Common myeloid progenitor, CD34-positive (primary cell): ENCODE measurements around the gene FAM47E.

Experiments
- CTCF ChIA-PET: fragments of 350-600 bp; sonication (Branson Sonifier 250); formaldehyde crosslinking; loops from one replicate; lab custom pipeline; 2021; ENCODE audit warnings: antibody characterized with exemption; lab: Charles Lee
- POLR2A ChIA-PET: fragments of 350-600 bp; sonication (Branson Sonifier 250); formaldehyde crosslinking; loops from one replicate; lab custom pipeline; 2021; ENCODE audit warnings: antibody characterized with exemption; lab: Charles Lee
- DNase-seq, 3 donors: peaks; one replicate each; pipeline versions ENCODE4 v3.0.0 to v3.0.0-alpha.2; 2013
- H3K27ac ChIP-seq, 2 experiments: 1 replicate in 1 of 2; 2 replicates in 1 of 2; pipeline ENCODE4 v1.7.0; 2013; ENCODE audit warnings: inconsistent platforms in 2 of 2, low read length in 2 of 2, mild to moderate bottlenecking in 2 of 2, low read depth in 1 of 2, moderate library complexity in 1 of 2; ENCODE audit not compliant: severe bottlenecking in 2 of 2, insufficient read depth in 1 of 2, poor library complexity in 1 of 2
- H3K27me3 ChIP-seq, 5 experiments: replicated peaks in 2 of 5; 1 replicate in 3 of 5; 2 replicates in 2 of 5; pipeline versions ENCODE4 v1.6.1 to v1.7.0; 2013; ENCODE audit warnings: low read length in 4 of 5, mild to moderate bottlenecking in 2 of 5, moderate library complexity in 2 of 5, inconsistent platforms in 1 of 5; ENCODE audit not compliant: insufficient read depth in 5 of 5, control insufficient read depth in 4 of 5
- H3K36me3 ChIP-seq, 4 experiments: 1 replicate in 2 of 4; 2 replicates in 2 of 4; pipeline versions ENCODE4 v1.6.1 to v1.7.0; 2013; ENCODE audit warnings: low read length in 3 of 4, control low read depth in 1 of 4, mild to moderate bottlenecking in 1 of 4; ENCODE audit not compliant: control insufficient read depth in 4 of 4, insufficient read depth in 4 of 4
- H3K4me1 ChIP-seq, 4 experiments: 1 replicate in 3 of 4; 2 replicates in 1 of 4; pipeline versions ENCODE4 v1.6.1 to v1.7.1; 2013; ENCODE audit warnings: low read length in 3 of 4, mild to moderate bottlenecking in 3 of 4, control low read depth in 1 of 4, inconsistent platforms in 1 of 4, moderate library complexity in 1 of 4; ENCODE audit not compliant: control insufficient read depth in 4 of 4, insufficient read depth in 4 of 4; ENCODE audit errors: control extremely low read depth in 1 of 4
- H3K4me3 ChIP-seq, 7 experiments: 1 replicate in 4 of 7; 2 replicates in 3 of 7; pipeline versions ENCODE4 v1.5.1 to v1.7.0; 2013; ENCODE audit warnings: mild to moderate bottlenecking in 7 of 7, low read length in 6 of 7, moderate library complexity in 6 of 7, inconsistent platforms in 2 of 7, low read depth in 2 of 7, control low read depth in 1 of 7; ENCODE audit not compliant: insufficient read depth in 4 of 7, control insufficient read depth in 1 of 7; ENCODE audit errors: extremely low read depth in 1 of 7
- H3K9me3 ChIP-seq, 5 experiments: 1 replicate in 4 of 5; 2 replicates in 1 of 5; pipeline versions ENCODE4 v1.6.1 to v1.7.1; 2013; ENCODE audit warnings: low read length in 4 of 5, mild to moderate bottlenecking in 2 of 5, inconsistent platforms in 1 of 5, low read depth in 1 of 5, moderate library complexity in 1 of 5; ENCODE audit not compliant: control insufficient read depth in 4 of 5, insufficient read depth in 2 of 5; ENCODE audit errors: control extremely low read depth in 1 of 5
- WGBS: methylation state at CpG from one replicate; pipeline ENCODE4 v1.1.5; 2013; ENCODE audit not compliant: insufficient coverage; 5-methylcytosine and 5-hydroxymethylcytosine counted together

The FAM47E gene

DNA sequence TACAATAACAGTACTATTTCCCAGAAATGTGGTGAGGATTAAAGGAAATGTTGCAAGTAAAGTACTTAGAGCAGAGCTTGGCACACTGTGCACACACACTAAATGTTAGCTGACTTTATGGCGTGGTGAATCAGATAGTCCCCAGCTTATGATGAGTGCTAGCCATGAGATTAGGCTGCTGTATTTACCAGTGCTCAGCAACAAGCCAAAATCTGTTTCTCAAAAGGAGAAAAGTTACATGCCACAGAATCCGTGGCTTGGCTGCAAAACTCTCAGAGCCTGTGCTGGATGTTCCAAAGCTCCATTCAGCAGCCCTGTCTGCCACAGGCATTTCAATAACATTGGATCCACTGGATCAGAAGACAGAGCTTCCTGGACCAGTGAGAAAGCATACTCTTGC, 42.3 kb downstream of the FAM47E start:
- H3K4me1 ChIP-seq, result peaks cover 0 to 4% (median 0%) of the 10 kb centered on the region in 4 experiments
- no peak overlapping the region for H3K27ac ChIP-seq
- DNase-seq, result no peak
- CTCF ChIA-PET, result no interaction called here
- WGBS, result 100% methylated on average over 2 of the region's 2 CpGs
- no peaks in the 10 kb centered on the region for H3K36me3 ChIP-seq
- no peaks in the 10 kb centered on the region for H3K27me3 ChIP-seq
- POLR2A ChIA-PET, result interaction anchor here (0.6 kb wide), 1 partner anchor 24 kb away, joined by 3 read pairs; no protein-coding TSS in a partner anchor
- H3K9me3 ChIP-seq, result peaks cover 0 to 22% (median 8%) of the 10 kb centered on the region in 5 experiments
- no peak overlapping the region for H3K4me3 ChIP-seq

DNA sequence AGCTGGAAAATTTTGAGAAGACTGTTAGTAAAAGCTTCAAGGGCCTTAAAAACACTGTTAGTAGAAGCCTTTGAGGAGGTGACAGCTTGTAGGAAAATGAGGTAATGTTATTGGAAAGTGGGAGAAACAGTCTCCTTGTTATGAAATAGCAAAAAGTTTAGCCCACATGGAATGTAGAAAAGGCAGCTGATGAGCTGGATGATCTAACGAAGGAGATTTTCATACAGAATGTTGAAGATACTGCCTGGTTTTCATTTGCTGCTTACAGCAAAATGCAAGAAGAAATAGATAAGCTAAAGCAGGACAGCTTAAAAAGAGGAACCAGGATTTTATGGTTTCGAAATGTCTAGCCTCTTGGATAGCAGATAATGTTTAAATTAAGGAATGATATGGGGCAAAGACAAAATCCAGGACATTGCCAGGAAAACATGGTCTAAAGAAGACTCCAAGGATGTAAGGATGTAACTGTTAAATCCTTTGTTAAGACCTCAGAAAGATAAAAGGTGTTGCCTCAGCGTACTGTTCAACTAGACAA, 44.8 kb downstream of the FAM47E start:
- POLR2A ChIA-PET, result no interaction called here
- 100% methylated on average over 3 of the region's 3 CpGs for WGBS
- no peak for DNase-seq
- Histone ChIP-seq H3K27me3 (no peaks in the 10 kb centered on the region), H3K4me1 (peaks cover 4 to 20% (median 13%) of the 10 kb centered on the region in 4 experiments), H3K36me3 (no peaks in the 10 kb centered on the region), H3K9me3 (peaks cover 0 to 21% (median 8%) of the 10 kb centered on the region in 5 experiments), H3K27ac (no peak overlapping the region), H3K4me3 (no peak overlapping the region)
- CTCF ChIA-PET, result interaction anchor here (0.7 to 1.4 kb wide), 6 partner anchors 9 to 81 kb away, joined by 3 to 6 read pairs (median 3); partner anchors contain the start of gene STBD1

DNA sequence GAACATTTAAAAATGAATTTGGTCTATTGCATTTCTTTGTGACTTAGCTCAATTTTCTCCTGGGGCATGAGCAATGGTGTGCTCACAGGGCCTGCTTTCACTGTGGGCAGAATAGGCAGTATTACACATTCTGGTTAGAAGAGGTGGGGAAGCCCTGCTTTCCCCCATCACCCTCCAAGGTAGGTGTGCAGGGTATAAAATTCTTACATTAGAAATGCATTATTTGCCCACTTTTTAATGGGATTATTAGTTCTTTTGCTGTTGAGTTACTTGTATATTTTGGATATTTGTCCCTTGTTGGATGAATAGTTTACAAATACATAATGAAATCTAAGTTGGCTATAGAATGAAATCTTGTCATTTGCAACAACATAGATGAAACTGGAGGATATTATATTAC, 46.7 kb downstream of the FAM47E start:
- DNase-seq, result no peak
- CTCF ChIA-PET, result interaction anchor here (0.7 to 1.7 kb wide), 2 partner anchors 20 to 30 kb away, joined by 3 to 5 read pairs; no protein-coding TSS in a partner anchor
- peaks cover 15 to 37% (median 26%) of the 10 kb centered on the region in 4 experiments for H3K4me1 ChIP-seq
- no peak overlapping the region for H3K27ac ChIP-seq
- H3K4me3 ChIP-seq, result no peak overlapping the region
- H3K36me3 ChIP-seq, result no peaks in the 10 kb centered on the region
- H3K9me3 ChIP-seq, result peaks cover 0 to 21% (median 8%) of the 10 kb centered on the region in 5 experiments
- H3K27me3 ChIP-seq, result no peaks in the 10 kb centered on the region
- POLR2A ChIA-PET, result no interaction called here

DNA sequence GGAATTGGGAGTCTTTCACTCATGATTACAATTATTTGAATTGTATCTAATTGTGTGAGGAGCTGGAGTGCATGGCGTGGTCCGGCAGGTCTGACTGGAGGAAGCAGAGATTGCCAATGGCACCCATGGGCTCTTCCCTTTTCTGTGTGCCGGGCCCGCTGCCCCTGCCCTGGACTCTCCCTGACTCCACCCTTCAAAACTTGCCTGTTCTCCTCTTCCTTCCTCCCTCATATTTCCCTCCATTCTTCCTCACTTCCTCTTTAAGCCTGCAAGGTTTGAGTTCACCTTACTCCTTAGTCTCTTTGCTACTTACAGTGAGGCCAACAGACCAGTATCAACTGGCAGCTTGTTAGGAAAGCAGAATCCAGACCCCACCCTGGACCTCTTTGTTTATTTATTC, 48.5 kb downstream of the FAM47E start:
- DNase-seq, result peak in 1 of 3 donors; percentile 17
- no peak overlapping the region for H3K27ac ChIP-seq
- WGBS, result 85% methylated on average over 2 of the region's 4 CpGs
- CTCF ChIA-PET, result no interaction called here
- H3K36me3 ChIP-seq, result no peaks in the 10 kb centered on the region
- POLR2A ChIA-PET, result no interaction called here
- peaks cover 0 to 21% (median 8%) of the 10 kb centered on the region in 5 experiments for H3K9me3 ChIP-seq
- no peak overlapping the region for H3K4me3 ChIP-seq
- H3K4me1 ChIP-seq, result peaks cover 13 to 51% (median 37%) of the 10 kb centered on the region in 4 experiments
- H3K27me3 ChIP-seq, result no peaks in the 10 kb centered on the region

DNA sequence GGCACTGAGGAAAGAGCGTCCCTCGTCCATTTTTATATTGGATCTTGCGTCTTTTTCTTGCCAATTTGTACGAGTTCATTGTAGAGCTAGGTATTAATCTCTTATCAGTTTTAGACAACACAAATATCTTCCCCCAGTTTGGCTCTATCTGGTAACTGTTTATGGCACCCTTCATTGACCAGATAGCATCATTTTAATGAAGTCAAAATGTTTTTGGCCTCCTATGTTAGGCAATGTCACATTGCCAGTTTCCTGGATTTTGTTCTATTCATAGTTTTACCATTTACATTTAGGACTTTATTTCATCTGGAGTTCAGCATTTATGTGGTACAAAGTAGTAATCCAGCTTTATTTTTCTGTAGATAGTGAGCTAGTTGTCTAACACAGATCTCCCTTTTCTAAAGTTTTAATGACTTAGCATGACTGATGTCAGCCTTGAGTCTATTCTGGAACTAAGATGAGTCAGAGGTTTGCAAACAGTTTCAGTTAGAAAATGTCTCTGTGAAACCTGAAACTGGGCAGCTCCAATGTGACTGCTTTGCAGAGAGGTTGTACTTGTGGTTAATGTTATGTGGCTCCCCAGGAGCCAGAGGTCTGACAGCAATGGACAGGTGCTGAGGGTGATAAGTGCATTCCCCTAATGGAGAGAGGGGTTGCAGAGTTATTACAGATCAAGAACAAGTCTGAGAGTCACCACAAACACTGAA, 49.7 kb downstream of the FAM47E start:
- Histone ChIP-seq H3K9me3 (peaks cover 0 to 21% (median 8%) of the 10 kb centered on the region in 5 experiments), H3K27ac (peak overlapping the region; percentile 30 to 55), H3K4me1 (peaks cover 18 to 58% (median 44%) of the 10 kb centered on the region in 4 experiments), H3K4me3 (no peak overlapping the region), H3K36me3 (no peaks in the 10 kb centered on the region), H3K27me3 (no peaks in the 10 kb centered on the region)
- CTCF ChIA-PET, result interaction anchor here (1.3 to 1.6 kb wide), 3 partner anchors 9 to 122 kb away, joined by 3 to 8 read pairs (median 4); no protein-coding TSS in a partner anchor
- DNase-seq, result peak; percentile 64 to 98 (median 96)
- WGBS, result 100% methylated on average over 3 of the region's 4 CpGs
- POLR2A ChIA-PET, result interaction anchor here (0.8 kb wide), 1 partner anchor 92 kb away, joined by 3 read pairs; no protein-coding TSS in a partner anchor

DNA sequence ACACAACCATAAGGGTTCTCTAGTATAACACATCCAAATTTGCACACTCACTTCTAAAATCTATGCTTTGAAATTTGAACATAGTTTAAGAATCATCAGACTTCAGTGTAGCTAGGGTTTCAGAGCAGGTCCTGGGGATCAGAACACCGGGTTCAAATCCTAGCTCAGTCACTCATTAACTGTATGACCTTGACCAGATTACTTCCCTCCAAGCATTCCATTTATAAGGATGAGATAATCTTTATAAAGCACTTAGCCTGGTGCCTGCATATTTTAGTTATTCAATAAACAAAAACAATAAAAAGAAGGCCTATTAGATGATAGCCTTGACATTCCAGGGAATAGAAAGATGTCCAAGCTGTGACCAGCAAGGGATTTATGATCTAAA, 50.2 kb downstream of the FAM47E start:
- H3K27ac ChIP-seq, result peak overlapping the region in 1 of 2 experiments; percentile 55
- peaks cover 18 to 61% (median 46%) of the 10 kb centered on the region in 4 experiments for H3K4me1 ChIP-seq
- WGBS, result no CpG with 5 or more reads among the region's 1 CpG
- H3K27me3 ChIP-seq, result no peaks in the 10 kb centered on the region
- ChIA-PET POLR2A (no interaction called here), CTCF (interaction anchor here (1.3 to 1.6 kb wide), 3 partner anchors 8 to 122 kb away, joined by 3 to 8 read pairs (median 4); no protein-coding TSS in a partner anchor)
- H3K9me3 ChIP-seq, result peaks cover 0 to 18% (median 5%) of the 10 kb centered on the region in 5 experiments
- no peak for DNase-seq
- no peak overlapping the region for H3K4me3 ChIP-seq
- H3K36me3 ChIP-seq, result no peaks in the 10 kb centered on the region
